ENCODE results near the gene PLPPR5. TPM values are rescaled to one million over a fixed set of nuclear protein-coding genes. Genes with fewer than 3 reads are reported as not detected.

The PLPPR5 gene
- total and polyA plus RNA-seq, 9 of the 15 experiments (the other 6 are each of a cell fraction or from before 2014, with no cell fraction given) = not detected

DNA sequence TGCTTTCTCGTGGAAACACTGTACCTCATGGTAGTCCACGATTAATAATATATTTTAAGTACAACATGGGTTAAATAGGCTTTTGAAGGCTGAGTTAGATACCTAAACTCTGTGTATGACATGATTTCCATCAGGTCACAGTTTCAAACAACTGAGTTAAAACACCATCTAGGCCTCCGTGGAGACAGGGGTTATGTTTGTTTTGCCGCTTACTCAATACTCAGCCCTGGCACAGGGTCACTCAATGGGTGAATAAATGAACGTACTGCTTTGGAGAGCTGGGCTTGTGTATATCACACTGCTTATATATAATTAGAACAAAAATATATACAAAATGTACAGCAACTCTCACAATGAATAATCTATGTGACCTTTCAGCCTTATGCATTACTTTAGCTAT lies 72.5 kb downstream of the PLPPR5 start:
- ATAC-seq (no peak), DNase-seq (ENCODE audit: extremely low read depth in 1 of 4, low spot score in 3 of 4) (no peak), FAIRE-seq (no peak)
- no peaks in the 10 kb centered on the region for H3K27me3 ChIP-seq (ENCODE audit: control insufficient read depth in 2 of 2, insufficient read depth in 2 of 2, low read length in 2 of 2)
- H3K4me1 ChIP-seq (replicated peaks in 1 of 2; ENCODE audit: control insufficient read depth in 2 of 2, insufficient read depth in 2 of 2, low read length in 2 of 2) = no peaks in the 10 kb centered on the region
- no peak overlapping the region for H3K9ac ChIP-seq (ENCODE audit: insufficient read depth in 1 of 2, low read depth in 2 of 2, low read length in 2 of 2)
- H3K9me1 ChIP-seq (ENCODE audit: control insufficient read depth, insufficient read depth, low read length) = no peaks in the 10 kb centered on the region
- H3K27ac ChIP-seq (ENCODE audit: extremely low read depth, low read depth, low read length) = no peak overlapping the region
- no peak overlapping the region for H3K4me3 ChIP-seq
- intact Hi-C loops (cut with micrococcal nuclease) (no loop called here), in situ Hi-C loops (cut with MboI) (no loop called here)
- BruUV-seq (replicated peaks) = no TSS peak
- H3K9me3 ChIP-seq (replicated peaks; ENCODE audit: control insufficient read depth, insufficient read depth, low read depth, low read length) = no peaks in the 10 kb centered on the region; the same call in 1 of the 2 replicates
- no peaks in the 10 kb centered on the region for H3K36me3 ChIP-seq (ENCODE audit: control insufficient read depth, insufficient read depth, low read length)
- 2% methylated on average over 5 of the region's 5 CpGs for whole genome bisulfite sequencing (ENCODE audit: insufficient coverage, low coverage, missing lambda C conversion rate)
- H3K4me2 ChIP-seq (ENCODE audit: insufficient read depth, low read length) = no peak overlapping the region
- H3K79me2 ChIP-seq (ENCODE audit: control insufficient read depth, insufficient read depth, low read length) = no peaks in the 10 kb centered on the region
- H4K20me1 ChIP-seq (replicated peaks; ENCODE audit: control insufficient read depth, insufficient read depth, low read length) = no peaks in the 10 kb centered on the region
- no peak overlapping the region for H2AFZ ChIP-seq (ENCODE audit: low read depth, low read length)
- ChIA-PET CTCF (ENCODE audit: low intra/inter-chr PET ratio) (no interaction called here), POLR2A (no interaction called here)
- TF ChIP-seq HIVEP1 (CRISPR knock-in tag; IDR thresholded peaks at IDR 0.05) (no peak), BDP1 (IDR thresholded peaks at IDR 0.05; ENCODE audit: insufficient read depth, insufficient read length) (no peak), SMAD1 (IDR thresholded peaks at IDR 0.05; ENCODE audit: low read depth, low read length, partially characterized antibody) (no peak), RBFOX2 (IDR thresholded peaks at IDR 0.05; ENCODE audit: low read depth, low read length) (no peak), ZNF668 (CRISPR knock-in tag; IDR thresholded peaks at IDR 0.05) (no peak), ZFX (CRISPR knock-in tag; IDR thresholded peaks at IDR 0.05) (no peak), JUND (IDR thresholded peaks at IDR 0.05; ENCODE audit: borderline replicate concordance, low read depth, low read length) (no peak), JUND (tag; IDR thresholded peaks at IDR 0.05; ENCODE audit: borderline replicate concordance, low read depth, low read length) (no peak), ZBTB8A (IDR thresholded peaks at IDR 0.05; ENCODE audit: partially characterized antibody) (no peak), FOXM1 (IDR thresholded peaks at IDR 0.05; ENCODE audit: low read depth) (no peak), FOXM1 (CRISPR knock-in tag; IDR thresholded peaks at IDR 0.05; ENCODE audit: low read depth) (no peak), NFYB (IDR thresholded peaks at IDR 0.05; ENCODE audit: extremely low read depth, insufficient read length) (no peak), ZNF76 (CRISPR knock-in tag; IDR thresholded peaks at IDR 0.05; ENCODE audit: borderline replicate concordance) (no peak), TCF3 (CRISPR knock-in tag; IDR thresholded peaks at IDR 0.05) (no peak), EWSR1 (IDR thresholded peaks at IDR 0.05; ENCODE audit: borderline replicate concordance, low read depth, partially characterized antibody) (no peak), BRD9 (IDR thresholded peaks at IDR 0.05; ENCODE audit: low read depth, partially characterized antibody) (no peak), ZNF445 (CRISPR knock-in tag; IDR thresholded peaks at IDR 0.05; ENCODE audit: low read depth) (no peak)
- TF ChIP-seq, protein P1, sequence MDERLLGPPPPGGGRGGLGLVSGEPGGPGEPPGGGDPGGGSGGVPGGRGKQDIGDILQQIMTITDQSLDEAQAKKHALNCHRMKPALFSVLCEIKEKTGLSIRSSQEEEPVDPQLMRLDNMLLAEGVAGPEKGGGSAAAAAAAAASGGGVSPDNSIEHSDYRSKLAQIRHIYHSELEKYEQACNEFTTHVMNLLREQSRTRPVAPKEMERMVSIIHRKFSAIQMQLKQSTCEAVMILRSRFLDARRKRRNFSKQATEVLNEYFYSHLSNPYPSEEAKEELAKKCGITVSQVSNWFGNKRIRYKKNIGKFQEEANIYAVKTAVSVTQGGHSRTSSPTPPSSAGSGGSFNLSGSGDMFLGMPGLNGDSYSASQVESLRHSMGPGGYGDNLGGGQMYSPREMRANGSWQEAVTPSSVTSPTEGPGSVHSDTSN (CRISPR knock-in tag; IDR thresholded peaks at IDR 0.05; ENCODE audit: low read depth) = no peak
- TF ChIP-seq, protein P1 (tag; conservative IDR thresholded peaks at IDR 0.05; ENCODE audit: low read depth) = no peak
- TF ChIP-seq, protein P2, sequence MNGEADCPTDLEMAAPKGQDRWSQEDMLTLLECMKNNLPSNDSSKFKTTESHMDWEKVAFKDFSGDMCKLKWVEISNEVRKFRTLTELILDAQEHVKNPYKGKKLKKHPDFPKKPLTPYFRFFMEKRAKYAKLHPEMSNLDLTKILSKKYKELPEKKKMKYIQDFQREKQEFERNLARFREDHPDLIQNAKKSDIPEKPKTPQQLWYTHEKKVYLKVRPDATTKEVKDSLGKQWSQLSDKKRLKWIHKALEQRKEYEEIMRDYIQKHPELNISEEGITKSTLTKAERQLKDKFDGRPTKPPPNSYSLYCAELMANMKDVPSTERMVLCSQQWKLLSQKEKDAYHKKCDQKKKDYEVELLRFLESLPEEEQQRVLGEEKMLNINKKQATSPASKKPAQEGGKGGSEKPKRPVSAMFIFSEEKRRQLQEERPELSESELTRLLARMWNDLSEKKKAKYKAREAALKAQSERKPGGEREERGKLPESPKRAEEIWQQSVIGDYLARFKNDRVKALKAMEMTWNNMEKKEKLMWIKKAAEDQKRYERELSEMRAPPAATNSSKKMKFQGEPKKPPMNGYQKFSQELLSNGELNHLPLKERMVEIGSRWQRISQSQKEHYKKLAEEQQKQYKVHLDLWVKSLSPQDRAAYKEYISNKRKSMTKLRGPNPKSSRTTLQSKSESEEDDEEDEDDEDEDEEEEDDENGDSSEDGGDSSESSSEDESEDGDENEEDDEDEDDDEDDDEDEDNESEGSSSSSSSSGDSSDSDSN (IDR thresholded peaks at IDR 0.05; ENCODE audit: borderline replicate concordance in 1 of 2, low read depth in 2 of 2, low read length in 2 of 2) = no peak
